Activated T-cell treated with anti-CD3 and anti-CD28 coated beads, Interleukin-2, amount 50 U/mL, for 72 hours (primary cell): ENCODE measurements around the gene TNFRSF13B. TPM values are rescaled to one million over a fixed set of nuclear protein-coding genes. Genes with fewer than 3 reads are reported as not detected.

Source experiments
- ATAC-seq, 2 donors: fragments of 150-1000 bp; cut with Tn5 transposase; replicated peaks in 1 of 2; 2 replicates each; pipeline ENCODE4 v1.10.0; 2021; ENCODE audit warnings: moderate library complexity in 2 of 2, mild to moderate bottlenecking in 1 of 2
- DNase-seq, 2 donors: peaks; one replicate each; pipeline ENCODE4 v3.0.0; 2021 to 2022; ENCODE audit warnings: mixed read lengths in 1 of 2
- H3K27ac Mint-ChIP-seq: one replicate; pipeline ENCODE4 v1.8.0; 2022; ENCODE audit warnings: mild to moderate bottlenecking, moderate library complexity, mixed read lengths
- H3K27me3 Mint-ChIP-seq: one replicate; pipeline ENCODE4 v1.8.0; 2022; ENCODE audit warnings: low read depth, mixed read lengths
- H3K36me3 Mint-ChIP-seq, 2 donors: one replicate each; pipeline ENCODE4 v1.8.0; 2022; ENCODE audit warnings: mixed read lengths in 2 of 2, mild to moderate bottlenecking in 1 of 2; ENCODE audit not compliant: insufficient read depth in 2 of 2
- H3K4me1 Mint-ChIP-seq: one replicate; pipeline ENCODE4 v1.8.0; 2022; ENCODE audit warnings: low read depth, mixed read lengths
- H3K4me3 Mint-ChIP-seq, 2 donors: one replicate each; pipeline ENCODE4 v1.8.0; 2022; ENCODE audit warnings: mild to moderate bottlenecking in 2 of 2, mixed read lengths in 2 of 2, moderate library complexity in 2 of 2
- H3K9me3 Mint-ChIP-seq, 2 donors: one replicate each; pipeline ENCODE4 v1.8.0; 2022; ENCODE audit warnings: mixed read lengths in 2 of 2
- total RNA-seq, 2 donors: library from RNA; stranded (reverse); gene quantifications; one replicate each; pipeline ENCODE4 v1.2.3, GENCODE V29; 2022

Gene TNFRSF13B
- total RNA-seq, 2 donors from 2014 or later = not detected

GRCh38 chr17:16950488-16950887 lies 21.4 kb downstream of the TNFRSF13B start:
- ATAC-seq = no peak
- Mint-ChIP-seq H3K27me3 (peaks cover 3% of the 10 kb centered on the region), H3K9me3 (peaks cover 5% of the 10 kb centered on the region in 2 donors), H3K4me1 (no peaks in the 10 kb centered on the region), H3K27ac (no peak overlapping the region), H3K4me3 (no peak overlapping the region), H3K36me3 (peaks cover 0 to 6% of the 10 kb centered on the region in 2 donors)
- no peak for DNase-seq

DNA sequence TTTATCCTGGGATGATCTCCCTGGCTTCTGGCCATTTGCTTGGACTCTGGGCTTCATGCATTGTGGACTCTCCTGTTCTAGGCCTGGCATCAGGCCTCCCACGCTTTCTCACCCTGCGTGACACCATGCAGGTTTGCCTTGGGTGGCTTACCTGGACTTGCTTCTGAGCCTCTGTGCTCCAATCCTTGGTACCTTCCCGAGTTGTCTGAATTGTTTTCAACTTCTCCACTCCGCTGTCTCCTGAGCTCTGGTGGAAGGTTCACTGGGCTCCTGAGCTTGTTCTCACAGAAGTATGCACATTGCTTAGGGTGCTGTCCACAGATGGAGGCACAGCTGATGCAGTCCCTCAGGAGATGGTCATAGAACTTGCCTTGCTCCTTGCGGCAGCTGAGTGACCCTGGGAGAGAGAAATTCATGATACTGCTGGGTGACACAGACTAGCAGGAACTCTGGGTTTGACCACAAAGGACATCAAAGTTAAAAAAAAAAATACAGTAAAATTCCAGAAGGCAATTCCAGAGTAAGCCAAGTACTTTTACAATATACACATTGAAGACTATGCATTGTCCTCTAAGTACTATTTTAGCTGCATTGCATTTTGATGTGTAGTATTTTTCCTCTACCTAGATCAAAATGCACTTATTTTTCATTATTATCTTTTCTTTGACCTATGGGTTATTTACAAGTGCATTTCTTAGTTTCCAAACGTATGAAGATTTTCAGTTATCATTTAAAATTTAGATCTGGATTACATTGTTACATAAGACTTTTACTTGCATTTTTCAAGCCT lies 23.1 kb downstream of the TNFRSF13B start:
- Mint-ChIP-seq H3K4me1 (no peaks in the 10 kb centered on the region), H3K27me3 (no peaks in the 10 kb centered on the region), H3K27ac (no peak overlapping the region), H3K4me3 (no peak overlapping the region), H3K9me3 (peaks cover 5% of the 10 kb centered on the region in 2 donors), H3K36me3 (peaks cover 0 to 6% of the 10 kb centered on the region in 2 donors)
- no peak for DNase-seq
- no peak for ATAC-seq

- H3K4me3 Mint-ChIP-seq = no peak overlapping the region
- H3K9me3 Mint-ChIP-seq = peaks cover 5% of the 10 kb centered on the region in 2 donors
- ATAC-seq (no peak), DNase-seq (no peak)
- no peak overlapping the region for H3K27ac Mint-ChIP-seq
- H3K4me1 Mint-ChIP-seq = no peaks in the 10 kb centered on the region
- peaks cover 0 to 6% of the 10 kb centered on the region in 2 donors for H3K36me3 Mint-ChIP-seq
- H3K27me3 Mint-ChIP-seq = no peaks in the 10 kb centered on the region
Observed at GRCh38 chr17:16947470-16947869, 24.4 kb downstream of the TNFRSF13B start.

DNA sequence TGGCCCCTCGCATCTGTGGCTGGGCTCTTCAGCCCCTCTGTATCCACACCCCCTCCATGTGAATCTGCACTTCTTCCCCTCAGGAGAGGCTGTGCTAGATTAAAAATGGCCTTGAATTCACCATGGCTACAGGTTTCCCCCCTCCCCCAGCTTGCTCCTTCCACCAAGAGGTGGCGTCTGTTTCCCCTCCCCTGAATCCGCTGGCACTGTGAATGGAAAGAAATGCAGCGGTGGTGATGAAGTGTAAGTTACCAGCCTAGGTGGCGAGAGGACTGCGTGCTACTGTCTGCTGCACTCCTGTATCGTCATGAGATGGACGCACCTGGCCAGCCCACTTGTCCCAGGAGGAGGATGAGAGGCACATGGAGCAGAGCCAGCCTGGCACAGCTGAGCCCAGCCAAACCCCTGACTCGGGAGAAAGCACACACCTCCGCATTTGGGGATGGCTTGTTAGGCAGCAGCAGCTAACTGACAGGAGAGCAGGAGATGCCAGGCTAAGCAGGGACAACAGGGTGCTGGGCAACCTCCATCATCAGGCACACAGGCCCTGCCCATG lies 26.2 kb downstream of the TNFRSF13B start:
- Mint-ChIP-seq H3K9me3 (peaks cover 5% of the 10 kb centered on the region in 2 donors), H3K27ac (no peak overlapping the region), H3K4me1 (no peaks in the 10 kb centered on the region), H3K4me3 (no peak overlapping the region), H3K36me3 (peaks cover 0 to 6% of the 10 kb centered on the region in 2 donors), H3K27me3 (no peaks in the 10 kb centered on the region)
- no peak for DNase-seq
- ATAC-seq = no peak

DNA sequence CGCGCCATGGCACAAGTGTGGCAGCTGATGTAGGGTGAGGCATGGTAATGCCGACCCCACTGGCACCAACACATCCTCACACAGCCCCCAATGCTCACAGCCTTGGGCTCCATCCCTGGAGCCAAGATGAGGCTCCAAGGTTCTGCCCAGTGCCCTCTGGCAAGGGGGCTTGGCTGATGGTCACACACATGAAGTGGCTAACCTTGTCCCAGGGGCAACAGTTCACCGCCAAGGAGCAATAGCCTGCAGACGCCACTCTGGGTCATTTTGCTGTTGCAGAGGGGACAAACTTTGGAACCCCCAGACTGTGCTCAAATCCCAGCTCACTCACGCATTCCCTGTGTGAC lies 26.8 kb downstream of the TNFRSF13B start:
- Mint-ChIP-seq H3K4me3 (no peak overlapping the region), H3K27ac (no peak overlapping the region), H3K4me1 (no peaks in the 10 kb centered on the region), H3K9me3 (peaks cover 3 to 5% of the 10 kb centered on the region in 2 donors), H3K27me3 (no peaks in the 10 kb centered on the region), H3K36me3 (peaks cover 0 to 6% of the 10 kb centered on the region in 2 donors)
- ATAC-seq (no peak), DNase-seq (no peak)

DNA sequence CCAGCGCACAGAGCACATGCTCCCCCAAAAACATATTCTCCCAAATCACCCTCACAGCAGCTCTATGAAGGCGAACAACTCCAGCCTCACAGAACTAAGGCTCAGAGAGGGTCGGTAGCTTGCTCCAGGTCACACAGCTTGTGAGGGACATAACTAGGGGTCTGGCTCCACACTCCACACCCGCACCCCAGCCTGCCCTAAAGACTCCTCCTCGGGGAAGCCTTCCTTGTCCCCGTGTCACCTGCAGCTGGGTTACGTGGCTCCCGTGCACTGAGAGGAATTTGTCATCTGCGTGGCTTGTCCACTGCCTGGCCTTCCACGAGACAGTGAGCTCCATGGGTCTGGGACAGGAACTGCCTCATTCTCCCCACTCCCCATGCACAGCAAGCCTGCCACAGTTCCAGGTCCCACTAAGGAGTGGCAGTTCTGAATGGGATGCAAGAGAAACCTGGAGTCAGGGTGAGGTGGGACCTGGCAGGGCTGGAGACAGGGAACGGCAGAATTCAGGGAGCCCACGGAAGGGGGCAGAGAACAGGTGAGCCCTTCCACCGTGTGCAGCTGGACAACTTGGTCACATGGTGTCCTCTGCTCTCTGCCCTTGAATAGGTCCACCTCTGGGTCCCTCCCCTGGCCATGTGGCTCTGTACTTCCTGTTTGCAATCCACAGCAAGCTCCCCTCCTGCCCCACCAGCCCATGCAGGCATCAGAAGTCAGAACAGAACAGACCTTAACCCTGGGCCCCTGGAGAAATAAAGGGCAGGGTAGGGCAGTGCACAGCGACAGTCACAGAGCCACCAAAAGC lies 27.4 kb downstream of the TNFRSF13B start:
- Mint-ChIP-seq H3K27ac (no peak overlapping the region), H3K4me1 (no peaks in the 10 kb centered on the region), H3K27me3 (peaks cover under 1% of the 10 kb centered on the region), H3K36me3 (peaks cover 0 to 6% of the 10 kb centered on the region in 2 donors), H3K4me3 (no peak overlapping the region), H3K9me3 (peaks cover 3 to 5% of the 10 kb centered on the region in 2 donors)
- ATAC-seq = no peak
- DNase-seq = no peak

DNA sequence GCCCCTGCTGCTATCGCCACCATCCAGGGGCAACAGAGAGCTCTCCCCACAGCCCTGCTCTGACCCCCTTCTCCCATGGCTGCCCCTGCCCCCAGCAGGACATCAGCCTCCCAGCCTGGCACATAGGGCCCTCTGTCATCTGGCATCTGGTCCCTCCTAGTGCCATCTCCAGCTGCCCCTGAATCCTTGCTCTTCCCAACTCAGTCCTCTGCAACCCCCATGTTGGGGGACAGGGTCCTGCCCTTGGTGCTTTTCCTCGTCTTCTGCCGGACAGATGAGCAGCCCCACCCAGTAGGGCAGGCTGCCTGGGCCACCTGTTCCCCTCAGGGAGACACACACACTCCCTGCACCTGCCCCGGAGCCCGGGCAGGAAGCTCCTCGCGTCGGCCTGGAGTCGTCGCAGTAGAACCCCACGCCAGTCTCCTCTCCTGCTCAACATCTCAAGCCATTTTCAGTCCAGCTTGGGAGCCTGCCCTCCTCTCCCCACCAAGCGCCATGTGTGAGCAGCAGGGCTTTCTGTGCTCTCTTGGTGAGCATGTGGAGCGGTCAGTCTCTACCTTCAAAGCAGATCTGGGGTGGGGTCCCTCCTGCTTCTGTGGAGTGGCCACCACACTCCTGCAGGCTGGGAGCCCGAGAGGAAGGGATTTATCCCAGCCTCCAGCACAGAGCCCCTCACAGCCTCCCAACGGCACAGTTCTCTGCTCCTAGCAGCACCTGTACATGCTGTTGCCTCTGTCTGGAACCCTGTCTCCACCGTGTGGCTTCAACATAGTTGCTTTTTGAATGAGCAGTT lies 28.2 kb downstream of the TNFRSF13B start:
- H3K4me1 Mint-ChIP-seq = no peaks in the 10 kb centered on the region
- no peak overlapping the region for H3K27ac Mint-ChIP-seq
- H3K27me3 Mint-ChIP-seq = peaks cover 8% of the 10 kb centered on the region
- H3K9me3 Mint-ChIP-seq = peaks cover 1 to 3% of the 10 kb centered on the region in 2 donors
- H3K36me3 Mint-ChIP-seq = peaks cover 0 to 3% of the 10 kb centered on the region in 2 donors
- H3K4me3 Mint-ChIP-seq = no peak overlapping the region
- DNase-seq = no peak
- ATAC-seq = no peak

DNA sequence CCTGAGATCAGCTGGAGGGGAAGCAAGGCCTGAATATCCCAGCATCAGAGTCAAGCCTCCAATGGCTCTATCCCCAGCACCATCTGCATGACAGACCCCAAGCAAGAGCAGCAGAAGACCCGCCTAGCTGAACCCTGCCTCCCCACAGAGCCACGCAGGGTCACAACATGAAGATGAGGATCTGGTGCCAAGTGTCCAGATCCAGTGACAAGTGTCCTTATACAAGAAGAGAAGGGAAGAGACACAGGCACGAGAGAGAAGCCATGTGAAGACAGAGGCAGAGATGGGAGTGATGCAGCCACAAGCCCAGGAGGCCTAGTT lies 28.9 kb downstream of the TNFRSF13B start:
- H3K9me3 Mint-ChIP-seq = no peaks in the 10 kb centered on the region
- no peak overlapping the region for H3K27ac Mint-ChIP-seq
- ATAC-seq (no peak), DNase-seq (no peak)
- H3K4me3 Mint-ChIP-seq = no peak overlapping the region
- H3K4me1 Mint-ChIP-seq = no peaks in the 10 kb centered on the region
- H3K36me3 Mint-ChIP-seq = no peaks in the 10 kb centered on the region
- H3K27me3 Mint-ChIP-seq = peaks cover 8% of the 10 kb centered on the region

- H3K27ac Mint-ChIP-seq = no peak overlapping the region
- H3K27me3 Mint-ChIP-seq = peaks cover 8% of the 10 kb centered on the region
- no peaks in the 10 kb centered on the region for H3K9me3 Mint-ChIP-seq
- DNase-seq (no peak), ATAC-seq (no peak)
- no peaks in the 10 kb centered on the region for H3K36me3 Mint-ChIP-seq
- no peak overlapping the region for H3K4me3 Mint-ChIP-seq
- no peaks in the 10 kb centered on the region for H3K4me1 Mint-ChIP-seq
Observed at GRCh38 chr17:16942141-16943031, 29.5 kb downstream of the TNFRSF13B start.

GRCh38 chr17:16941072-16942036 lies 30.6 kb downstream of the TNFRSF13B start:
- no peak for DNase-seq
- Mint-ChIP-seq H3K4me3 (no peak overlapping the region), H3K27ac (no peak overlapping the region), H3K27me3 (peaks cover 8% of the 10 kb centered on the region), H3K4me1 (no peaks in the 10 kb centered on the region), H3K9me3 (no peaks in the 10 kb centered on the region), H3K36me3 (no peaks in the 10 kb centered on the region)
- ATAC-seq = no peak

- Mint-ChIP-seq H3K4me1 (no peaks in the 10 kb centered on the region), H3K9me3 (no peaks in the 10 kb centered on the region), H3K4me3 (no peak overlapping the region), H3K27ac (no peak overlapping the region), H3K36me3 (no peaks in the 10 kb centered on the region), H3K27me3 (peaks cover 8% of the 10 kb centered on the region)
- ATAC-seq = no peak
- no peak for DNase-seq
Observed at GRCh38 chr17:16940116-16940881, 31.6 kb downstream of the TNFRSF13B start.
